Gastroesophageal sphincter (tissue), 4 donors: ENCODE results near the gene MYO1D. TPM values are rescaled to one million over a fixed set of nuclear protein-coding genes. Genes with fewer than 3 reads are reported as not detected.

Experiments
- ATAC-seq: fragments of 150-250 bp; one replicate; pipeline ENCODE4 v1.9.1; 2016; ENCODE audit warnings: mild to moderate bottlenecking, moderate library complexity
- H3K27ac ChIP-seq, 4 donors: fragments of 200-600 bp; sonication (generic) in 3 of 4; 1 replicate in 3 of 4; 2 replicates in 1 of 4; pipeline ENCODE4 v1.5.1; 2016 to 2019
- H3K27me3 ChIP-seq: fragments of 200-600 bp; sonication (generic); one replicate; pipeline ENCODE4 v1.5.1; 2019
- H3K36me3 ChIP-seq, 2 donors: fragments of 200-600 bp; sonication (generic); one replicate each; pipeline ENCODE4 v1.5.1; 2019; ENCODE audit warnings: control low read depth in 1 of 2
- H3K4me1 ChIP-seq, 3 donors: fragments of 200-600 bp; sonication (generic); 1 replicate in 2 of 3; 2 replicates in 1 of 3; pipeline ENCODE4 v1.5.1; 2016 to 2019; ENCODE audit warnings: control low read depth in 2 of 3
- H3K4me3 ChIP-seq, 2 donors: fragments of 200-600 bp; sonication (generic); one replicate each; pipeline ENCODE4 v1.5.1; 2019; ENCODE audit warnings: mild to moderate bottlenecking in 1 of 2, moderate library complexity in 1 of 2
- H3K9me3 ChIP-seq, 3 donors: fragments of 200-600 bp; sonication (generic); one replicate each; pipeline ENCODE4 v1.5.1; 2017 to 2019; ENCODE audit warnings: control low read depth in 2 of 3
- CTCF ChIP-seq, 4 experiments: fragments of 200-600 bp in 2 of 4; fragments of 450-650 bp in 2 of 4; sonication (generic) in 1 of 4; IDR thresholded peaks; one replicate each; pipeline ENCODE4 v1.5.1; 2017 to 2019; ENCODE audit warnings: antibody characterized with exemption in 4 of 4, mild to moderate bottlenecking in 2 of 4, moderate library complexity in 2 of 4
- EP300 ChIP-seq: sonication (generic); formaldehyde crosslinking; IDR thresholded peaks from one replicate; pipeline ENCODE4 v1.6.1; 2017; ENCODE audit warnings: antibody characterized with exemption, mild to moderate bottlenecking
- POLR2A ChIP-seq, 2 donors: fragments of 450-650 bp; IDR thresholded peaks; one replicate each; pipeline ENCODE4 v1.6.1; 2017; ENCODE audit warnings: antibody characterized with exemption in 2 of 2, mild to moderate bottlenecking in 2 of 2, moderate library complexity in 1 of 2
- POLR2AphosphoS5 ChIP-seq: sonication (generic); formaldehyde crosslinking; IDR thresholded peaks from one replicate; pipeline ENCODE4 v1.6.1; 2017; ENCODE audit warnings: antibody characterized with exemption
- WGBS, 2 donors: methylation state at CpG; one replicate each; pipeline ENCODE4 v1.1.5; 2018; ENCODE audit warnings: low coverage in 1 of 2; 5-methylcytosine and 5-hydroxymethylcytosine counted together
- small RNA-seq, 4 donors: library from RNA; depleted of rRNA; stranded (forward); fragments of <200 nt; gene quantifications; one replicate each; pipeline ENCODE3, GENCODE V24; 2016
- total RNA-seq, 4 donors: library from RNA; depleted of rRNA; stranded (reverse); fragments of >200 nt; gene quantifications; one replicate each; pipeline ENCODE4 v1.1.0, GENCODE V29; 2016

MYO1D gene
- total RNA-seq, 4 donors from 2014 or later: 28.2 to 63.5 (median 47.2) TPM

GRCh38 chr17:32444301-32445073 lies 432.4 kb downstream of the MYO1D start, which contains the start of gene PSMD11:
Gene PSMD11 (plus strand): TSS chr17:32444510. CDS start chr17:32444524, 14 bp downstream.
- WGBS, 2 donors: 0% methylated on average over 5 of the region's 74 CpGs; no CpG with 5 or more reads in 1 of the 2 donors
- TF ChIP-seq POLR2A (IDR thresholded peaks at IDR 0.05) (peak; percentile 36 to 47), CTCF (IDR thresholded peaks at IDR 0.05) (peak in 3 of 4 experiments; percentile 67 to 97 (median 79)), POLR2AphosphoS5 (peak; percentile 53), EP300 (no peak)
- H3K9me3 ChIP-seq: no peaks in the 10 kb centered on the region
- peaks cover 5 to 31% (median 9%) of the 10 kb centered on the region in 3 donors for H3K4me1 ChIP-seq
- peaks cover 0 to 27% of the 10 kb centered on the region in 2 donors for H3K36me3 ChIP-seq
- peak within 1 kb of the TSS; percentile 98 to 99 for H3K4me3 ChIP-seq
- ATAC-seq: peak; percentile 99
- H3K27me3 ChIP-seq: no peaks in the 10 kb centered on the region
- peak within 1 kb of the TSS; percentile 66 to 84 (median 83) for H3K27ac ChIP-seq

GRCh38 chr17:32443827-32444300 lies 433.1 kb downstream of the MYO1D start:
- Histone ChIP-seq H3K9me3 (no peaks in the 10 kb centered on the region), H3K4me3 (peak overlapping the region; percentile 98 to 99), H3K4me1 (peaks cover 5 to 31% (median 9%) of the 10 kb centered on the region in 3 donors), H3K27ac (peak overlapping the region in 2 of 4 donors; percentile 38 to 84), H3K36me3 (peaks cover 0 to 21% of the 10 kb centered on the region in 2 donors), H3K27me3 (no peaks in the 10 kb centered on the region)
- no peak for ATAC-seq
- TF ChIP-seq CTCF (IDR thresholded peaks at IDR 0.05) (peak in 1 of 4 experiments; percentile 50), POLR2A (IDR thresholded peaks at IDR 0.05) (no peak)
- WGBS, 2 donors: 1 to 10% methylated on average over 2 to 11 of the region's 29 CpGs

Small RNA genes lying within 50 kb of the gene (small RNA-seq; reads per million reads assigned to genes)
- 0 reads per million in 4 donors for gene RF00019

Other genes with a start within 250 kb of the MYO1D start
- gene TMEM98, start 51.0 kb upstream of the MYO1D start, total RNA-seq: 10 to 100 TPM; 60.0 to 71.4 (median 68.2) TPM
- gene SPACA3, start 114.7 kb upstream of the MYO1D start, total RNA-seq: not detected